K562 (cell line): ENCODE data around the gene CARS2. TPM values are rescaled to one million over a fixed set of nuclear protein-coding genes. Genes with fewer than 3 reads are reported as not detected.

Source experiments
- ATAC-seq: fragments of 200-7000 bp; cut with Tn5 transposase; 3 replicates; pipeline ENCODE4 v1.9.1; 2020; ENCODE audit warnings: moderate library complexity
- BruUV-seq: library from RNA; stranded (reverse); fragments of 400-500 nt; replicated peaks from 2 replicates; lab custom pipeline; 2021; lab: Mats Ljungman, UMichigan
- CTCF ChIA-PET: fragments of 300-600 bp; formaldehyde crosslinking; extraction: SDS; loops from one replicate; lab custom pipeline; 2021; ENCODE audit warnings: low intra/inter-chr PET ratio; lab: Yijun Ruan, JAX
- POLR2A ChIA-PET: fragments of 300-600, 350-650 bp; sonication (Branson Sonifier 250); formaldehyde crosslinking; extraction: SDS; loops from one replicate; lab custom pipeline; 2021; ENCODE audit warnings: antibody characterized with exemption, inconsistent platforms; lab: Yijun Ruan, JAX
- DNase-seq, 4 experiments: peaks; one replicate each; pipeline versions ENCODE4 v3.0.0 to v3.0.0-alpha.2; 2011 to 2018; ENCODE audit warnings: low spot score in 3 of 4, mixed read lengths in 3 of 4; ENCODE audit errors: extremely low read depth in 1 of 4
- FAIRE-seq: peaks from 2 replicates; lab custom pipeline; 2011; peaks lifted over from hg19 to GRCh38; lab: Jason Lieb, UNC
- H2AFZ ChIP-seq: 2 replicates; pipeline ENCODE4 v1.6.0; 2011; ENCODE audit warnings: low read depth, low read length, control low read depth, inconsistent platforms
- H3K27ac ChIP-seq: fragments of 200-600 bp; 3 replicates; pipeline ENCODE4 v1.8.0; 2011; ENCODE audit warnings: low read depth, mild to moderate bottlenecking, control low read depth, inconsistent platforms, low read length, moderate library complexity, mixed read lengths; ENCODE audit errors: extremely low read depth
- H3K27me3 ChIP-seq, 2 experiments: fragments of 300-600 bp in 1 of 2; 2 replicates in 1 of 2; 3 replicates in 1 of 2; pipeline versions ENCODE4 v1.6.0 to v1.8.0; 2011; ENCODE audit warnings: inconsistent platforms in 2 of 2, low read length in 2 of 2, mild to moderate bottlenecking in 1 of 2, mixed read lengths in 1 of 2, moderate library complexity in 1 of 2; ENCODE audit not compliant: control insufficient read depth in 2 of 2, insufficient read depth in 2 of 2
- H3K36me3 ChIP-seq: fragments of 300-600 bp; 3 replicates; pipeline ENCODE4 v1.8.0; 2011; ENCODE audit warnings: mild to moderate bottlenecking, low read length, inconsistent platforms; ENCODE audit not compliant: control insufficient read depth, insufficient read depth
- H3K4me1 ChIP-seq, 2 experiments: fragments of 200-600 bp in 1 of 2; replicated peaks in 1 of 2; 2 replicates in 1 of 2; 3 replicates in 1 of 2; pipeline versions ENCODE4 v1.5.1 to v1.8.0; 2011; ENCODE audit warnings: inconsistent platforms in 2 of 2, low read length in 2 of 2, mild to moderate bottlenecking in 1 of 2, mixed read lengths in 1 of 2, moderate library complexity in 1 of 2; ENCODE audit not compliant: control insufficient read depth in 2 of 2, insufficient read depth in 2 of 2
- H3K4me2 ChIP-seq: 2 replicates; pipeline ENCODE4 v1.6.1; 2011; ENCODE audit warnings: low read length, control low read depth, inconsistent platforms, mixed read lengths; ENCODE audit not compliant: insufficient read depth
- H3K4me3 ChIP-seq: fragments of 200-600 bp; sonication (generic), shearing (Covaris generic); 2 replicates; pipeline ENCODE4 v1.5.1; 2016; ENCODE audit warnings: control low read depth, inconsistent platforms
- H3K79me2 ChIP-seq: fragments of 200-600 bp; 3 replicates; pipeline ENCODE4 v1.8.0; 2011; ENCODE audit warnings: low read length, inconsistent platforms; ENCODE audit not compliant: control insufficient read depth, insufficient read depth
- H3K9ac ChIP-seq, 2 experiments: 2 replicates each; pipeline versions ENCODE4 v1.6.0 to v1.6.1; 2011; ENCODE audit warnings: low read depth in 2 of 2, low read length in 2 of 2, control low read depth in 1 of 2, inconsistent platforms in 1 of 2, mild to moderate bottlenecking in 1 of 2, mixed read lengths in 1 of 2; ENCODE audit not compliant: insufficient read depth in 1 of 2
- H3K9me1 ChIP-seq: one replicate; pipeline ENCODE4 v1.6.0; 2011; ENCODE audit warnings: inconsistent platforms, mild to moderate bottlenecking, low read length, moderate library complexity; ENCODE audit not compliant: control insufficient read depth, insufficient read depth
- H3K9me3 ChIP-seq: replicated peaks from 2 replicates; pipeline ENCODE4 v1.5.1; 2011; ENCODE audit warnings: low read depth, low read length, inconsistent platforms; ENCODE audit not compliant: control insufficient read depth, insufficient read depth
- H4K20me1 ChIP-seq: replicated peaks from 2 replicates; pipeline ENCODE4 v1.6.1; 2011; ENCODE audit warnings: low read length, inconsistent platforms, mixed read lengths; ENCODE audit not compliant: control insufficient read depth, insufficient read depth
- KAT2B ChIP-seq: IDR thresholded peaks from one replicate; pipeline ENCODE4 v1.6.1; 2012; ENCODE audit warnings: low read depth, mild to moderate bottlenecking, control low read depth, inconsistent platforms, low read length, moderate library complexity
- SAFB ChIP-seq: fragments of 200-400 bp; formaldehyde crosslinking; IDR thresholded peaks from 2 replicates; pipeline ENCODE4 v1.6.1; 2017; ENCODE audit warnings: low read depth, low read length, borderline replicate concordance
- TCF3 ChIP-seq: sonication (generic); formaldehyde crosslinking; IDR thresholded peaks from 2 replicates; pipeline ENCODE4 v1.4.0; 2020; ENCODE audit warnings: mild to moderate bottlenecking, missing genetic modification reagents
- ZNF184 ChIP-seq: sonication (generic); formaldehyde crosslinking; IDR thresholded peaks from 2 replicates; pipeline ENCODE4 v1.5.0; 2020; ENCODE audit warnings: missing genetic modification reagents
- WGBS: fragments of 100-300 bp; shearing (Covaris generic); methylation state at CpG from one replicate; pipeline ENCODE4 v1.1.6; 2016; ENCODE audit warnings: low coverage, mixed read lengths; ENCODE audit not compliant: insufficient coverage; ENCODE audit errors: missing lambda C conversion rate; 5-methylcytosine and 5-hydroxymethylcytosine counted together
- in situ Hi-C: fragments of 300-500 bp; cut with MboI; formaldehyde crosslinking; loops from 4 replicates; pipeline ENCODE4 v1.15.0; 2018; ENCODE audit warnings: inconsistent platforms, mixed read lengths
- intact Hi-C: fragments of 100-400 bp; cut with micrococcal nuclease; formaldehyde crosslinking; loops from 2 replicates; pipeline ENCODE4 v1.14.2; 2022
- polyA plus RNA-seq, 8 experiments: library from polyadenylated mRNA; depleted of rRNA in 4 of 8; stranded (reverse) in 5 of 8; unstranded in 3 of 8; fragments of >200 nt; fragmentation: Nextera tagmentation in 2 of 8; fragmentation: Illumina TruSeq in 1 of 8; extraction: Ambion mirVana in 2 of 8; extraction: Trizol in 1 of 8; gene quantifications; 2 replicates each; pipeline versions ENCODE4 v1.2.1 to v1.2.3, GENCODE V29; 2011 to 2014; ENCODE audit warnings: inconsistent platforms in 1 of 8, missing spikeins in 1 of 8
- total RNA-seq, 7 experiments: library from RNA; depleted of rRNA in 6 of 7; stranded (reverse); fragments of >200 nt in 6 of 7; fragmentation: Illumina TruSeq in 2 of 7; extraction: Trizol in 2 of 7; gene quantifications; 2 replicates each; pipeline versions ENCODE4 v1.2.1 to v1.2.3, GENCODE V29; 2011 to 2021; ENCODE audit warnings: low replicate concordance in 1 of 7
- TF ChIP-seq, protein P1 (sequence below): fragments of 450-650 bp; formaldehyde crosslinking; IDR thresholded peaks from 2 replicates; pipeline ENCODE4 v1.4.0; 2020; ENCODE audit warnings: mild to moderate bottlenecking, mixed read lengths
- TF ChIP-seq, protein P2 (sequence below): sonication (generic); formaldehyde crosslinking; IDR thresholded peaks from 2 replicates; pipeline ENCODE4 v1.4.0; 2020; ENCODE audit warnings: mild to moderate bottlenecking, missing genetic modification reagents

The CARS2 gene
- total and polyA plus RNA-seq, 9 of the 15 experiments (the other 6 are each of a cell fraction or from before 2014, with no cell fraction given) = 1.7 to 37.4 (median 30.5) TPM

DNA sequence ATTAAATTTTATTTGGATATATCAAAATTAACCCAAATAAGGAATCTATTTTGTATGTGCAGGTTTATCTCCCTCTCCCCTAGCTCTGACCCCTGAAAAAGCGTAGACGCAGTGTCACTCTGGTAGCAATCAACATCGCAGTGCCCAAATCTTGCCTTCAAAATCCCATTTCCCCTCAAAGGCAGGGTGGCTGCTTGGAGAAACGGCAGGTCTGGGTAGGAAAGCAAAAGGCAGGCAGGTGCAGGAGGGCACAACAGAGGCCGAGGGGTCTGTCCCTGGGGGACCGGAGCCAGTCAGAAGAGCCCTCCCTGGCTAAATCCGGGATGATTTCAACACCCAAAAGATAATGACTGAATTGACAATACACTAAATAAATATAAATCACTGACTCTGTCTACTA is 48.7 kb downstream of the CARS2 start:
- no TSS peak for BruUV-seq
- CTCF ChIA-PET = no interaction called here

More for the DNA sequence above, 48.7 kb downstream of the CARS2 start:
- Histone ChIP-seq H3K4me2 (no peak overlapping the region), H3K4me1 (no peaks in the 10 kb centered on the region), H3K27ac (no peak overlapping the region), H3K27me3 (no peaks in the 10 kb centered on the region), H3K9ac (no peak overlapping the region), H3K4me3 (no peak overlapping the region), H3K9me1 (no peaks in the 10 kb centered on the region), H3K36me3 (peaks cover 25% of the 10 kb centered on the region; the same call in 1 of the 3 replicates), H2AFZ (no peak overlapping the region), H3K9me3 (no peaks in the 10 kb centered on the region), H3K79me2 (no peaks in the 10 kb centered on the region), H4K20me1 (no peaks in the 10 kb centered on the region)
- POLR2A ChIA-PET = interaction anchor here (0.9 kb wide), 1 partner anchor 9 kb away, joined by 5 read pairs; no protein-coding TSS in a partner anchor
- DNase-seq = no peak
- in situ Hi-C loops (no loop called here), intact Hi-C loops (no loop called here)
- 98% methylated on average over 6 of the region's 7 CpGs for WGBS
- no peak for FAIRE-seq
- TF ChIP-seq, protein P1, sequence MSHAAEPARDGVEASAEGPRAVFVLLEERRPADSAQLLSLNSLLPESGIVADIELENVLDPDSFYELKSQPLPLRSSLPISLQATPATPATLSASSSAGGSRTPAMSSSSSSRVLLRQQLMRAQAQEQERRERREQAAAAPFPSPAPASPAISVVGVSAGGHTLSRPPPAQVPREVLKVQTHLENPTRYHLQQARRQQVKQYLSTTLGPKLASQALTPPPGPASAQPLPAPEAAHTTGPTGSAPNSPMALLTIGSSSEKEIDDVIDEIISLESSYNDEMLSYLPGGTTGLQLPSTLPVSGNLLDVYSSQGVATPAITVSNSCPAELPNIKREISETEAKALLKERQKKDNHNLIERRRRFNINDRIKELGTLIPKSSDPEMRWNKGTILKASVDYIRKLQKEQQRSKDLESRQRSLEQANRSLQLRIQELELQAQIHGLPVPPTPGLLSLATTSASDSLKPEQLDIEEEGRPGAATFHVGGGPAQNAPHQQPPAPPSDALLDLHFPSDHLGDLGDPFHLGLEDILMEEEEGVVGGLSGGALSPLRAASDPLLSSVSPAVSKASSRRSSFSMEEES = no peak
- no peak for TF ChIP-seq TCF3 (CRISPR knock-in tag)
- TF ChIP-seq, protein P2, sequence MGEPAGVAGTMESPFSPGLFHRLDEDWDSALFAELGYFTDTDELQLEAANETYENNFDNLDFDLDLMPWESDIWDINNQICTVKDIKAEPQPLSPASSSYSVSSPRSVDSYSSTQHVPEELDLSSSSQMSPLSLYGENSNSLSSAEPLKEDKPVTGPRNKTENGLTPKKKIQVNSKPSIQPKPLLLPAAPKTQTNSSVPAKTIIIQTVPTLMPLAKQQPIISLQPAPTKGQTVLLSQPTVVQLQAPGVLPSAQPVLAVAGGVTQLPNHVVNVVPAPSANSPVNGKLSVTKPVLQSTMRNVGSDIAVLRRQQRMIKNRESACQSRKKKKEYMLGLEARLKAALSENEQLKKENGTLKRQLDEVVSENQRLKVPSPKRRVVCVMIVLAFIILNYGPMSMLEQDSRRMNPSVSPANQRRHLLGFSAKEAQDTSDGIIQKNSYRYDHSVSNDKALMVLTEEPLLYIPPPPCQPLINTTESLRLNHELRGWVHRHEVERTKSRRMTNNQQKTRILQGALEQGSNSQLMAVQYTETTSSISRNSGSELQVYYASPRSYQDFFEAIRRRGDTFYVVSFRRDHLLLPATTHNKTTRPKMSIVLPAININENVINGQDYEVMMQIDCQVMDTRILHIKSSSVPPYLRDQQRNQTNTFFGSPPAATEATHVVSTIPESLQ (CRISPR knock-in tag) = no peak
- no peak for TF ChIP-seq ZNF184 (CRISPR knock-in tag)
- no peak for TF ChIP-seq KAT2B
- no peak for TF ChIP-seq SAFB
- no peak for ATAC-seq
